Sciatic nerve (tissue), 2 donors: ENCODE measurements around the gene LIN52. TPM values are rescaled to one million over a fixed set of nuclear protein-coding genes. Genes with fewer than 3 reads are reported as not detected.
"Not testable (repeated sequence)": the region's sequence is repeated elsewhere in the genome, so short reads cannot be mapped to it uniquely, and the experiment has no call there.

Experiments used
- ATAC-seq: fragments of 200-7000 bp; cut with Tn5 transposase; one replicate; pipeline ENCODE4 v1.9.1; 2020; ENCODE audit warnings: mild to moderate bottlenecking, moderate library complexity
- DNase-seq: peaks from one replicate; pipeline ENCODE4 v3.0.0-alpha.2; 2020; ENCODE audit warnings: low spot score
- intact Hi-C: fragments of 100-400 bp; cut with DNase I; formaldehyde crosslinking; loops from one replicate; pipeline ENCODE4 v1.14.2; 2022
- total RNA-seq: library from RNA; stranded (reverse); fragmentation: NEBNext Ultra II Directional; extraction: Animal tissue kit (Norgen Biotek cat#: 25700); gene quantifications from one replicate; pipeline ENCODE4 v1.2.1, GENCODE V29; 2021
- donor health status: DM: no; HTN: no; CAD: no.
- donor health status: DM: no; HTN: no; CAD: no.

LIN52 gene
- total RNA-seq, 1 donor from 2014 or later = 8.5 TPM

DNA sequence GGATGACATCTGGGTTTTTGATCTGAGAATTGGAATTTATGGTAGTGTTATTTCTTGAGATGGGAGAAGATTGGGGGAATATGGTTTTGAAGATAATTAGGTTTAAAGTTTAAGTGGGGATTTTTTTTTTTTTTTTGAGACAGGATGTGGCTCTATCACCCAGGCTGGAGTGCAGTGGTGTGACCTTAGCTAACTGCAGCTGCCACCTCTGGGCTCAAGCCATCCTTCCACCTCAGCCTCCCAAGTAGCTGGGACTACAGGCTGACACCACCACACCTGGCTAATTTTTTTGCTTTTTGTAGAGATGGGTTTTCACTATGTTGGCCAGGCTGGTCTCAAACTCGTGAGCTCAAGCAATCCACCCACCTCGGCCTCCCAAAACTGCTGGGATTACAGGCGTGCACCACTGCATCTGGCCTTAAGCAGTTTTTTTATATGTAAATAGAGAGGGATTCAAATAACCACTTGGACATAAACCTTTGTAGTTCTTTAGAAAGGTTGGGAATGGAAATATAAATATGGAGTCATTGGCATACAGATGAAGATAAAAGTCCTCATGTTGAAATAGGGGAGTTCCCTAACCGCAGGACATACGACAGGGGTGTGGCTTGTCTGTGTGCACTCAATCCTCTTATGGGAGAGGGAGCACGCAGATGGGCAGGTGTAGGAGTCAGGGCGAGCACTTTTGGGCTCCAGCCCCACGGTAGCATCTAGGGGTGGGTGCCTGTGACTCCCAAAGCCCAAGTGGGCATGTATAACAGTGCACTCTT lies 4.7 kb downstream of the LIN52 start:
- intact Hi-C loops = no loop called here
- DNase-seq (no peak), ATAC-seq (no peak)

DNA sequence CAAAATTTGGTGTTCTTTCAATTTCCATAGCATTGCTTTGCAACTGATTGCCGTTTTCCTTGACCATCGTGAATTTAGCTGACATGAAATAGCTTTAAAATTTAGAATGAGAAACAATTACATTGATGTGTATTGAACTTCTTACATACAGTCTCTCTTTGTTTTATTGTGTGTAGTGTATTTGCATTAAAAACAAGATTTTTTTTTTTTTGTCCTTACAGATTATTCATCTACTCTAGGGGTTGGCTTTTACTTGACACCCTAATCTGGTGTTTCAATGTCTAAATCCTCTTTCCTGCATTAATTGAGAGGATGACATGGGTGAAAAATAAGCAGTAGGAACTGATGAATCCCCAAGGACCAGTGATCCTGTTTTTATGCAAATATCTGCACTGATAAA lies 20.6 kb downstream of the LIN52 start:
- no peak for ATAC-seq
- DNase-seq = no peak
- intact Hi-C loops = no loop called here

DNA sequence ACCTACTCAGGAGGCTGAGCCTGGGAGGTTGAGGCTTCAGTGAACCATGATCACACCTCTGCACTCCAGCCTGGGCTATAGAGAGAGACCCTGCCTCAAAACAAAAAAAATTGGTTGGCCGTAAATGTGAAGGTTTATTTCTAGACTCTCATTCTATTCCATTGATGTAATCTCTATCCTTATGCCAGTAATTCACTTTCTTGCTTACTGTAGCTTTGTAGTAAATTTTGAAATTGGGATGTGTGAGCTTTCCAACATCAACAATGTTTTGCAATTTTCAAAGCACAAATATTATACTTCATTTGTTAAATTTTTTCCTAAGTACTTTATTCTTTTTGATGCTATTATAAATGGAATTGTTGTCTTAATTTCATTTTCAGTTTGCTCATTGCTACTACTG lies 24.6 kb downstream of the LIN52 start:
- intact Hi-C loops = no loop called here
- DNase-seq (no peak), ATAC-seq (peak; percentile 76)

DNA sequence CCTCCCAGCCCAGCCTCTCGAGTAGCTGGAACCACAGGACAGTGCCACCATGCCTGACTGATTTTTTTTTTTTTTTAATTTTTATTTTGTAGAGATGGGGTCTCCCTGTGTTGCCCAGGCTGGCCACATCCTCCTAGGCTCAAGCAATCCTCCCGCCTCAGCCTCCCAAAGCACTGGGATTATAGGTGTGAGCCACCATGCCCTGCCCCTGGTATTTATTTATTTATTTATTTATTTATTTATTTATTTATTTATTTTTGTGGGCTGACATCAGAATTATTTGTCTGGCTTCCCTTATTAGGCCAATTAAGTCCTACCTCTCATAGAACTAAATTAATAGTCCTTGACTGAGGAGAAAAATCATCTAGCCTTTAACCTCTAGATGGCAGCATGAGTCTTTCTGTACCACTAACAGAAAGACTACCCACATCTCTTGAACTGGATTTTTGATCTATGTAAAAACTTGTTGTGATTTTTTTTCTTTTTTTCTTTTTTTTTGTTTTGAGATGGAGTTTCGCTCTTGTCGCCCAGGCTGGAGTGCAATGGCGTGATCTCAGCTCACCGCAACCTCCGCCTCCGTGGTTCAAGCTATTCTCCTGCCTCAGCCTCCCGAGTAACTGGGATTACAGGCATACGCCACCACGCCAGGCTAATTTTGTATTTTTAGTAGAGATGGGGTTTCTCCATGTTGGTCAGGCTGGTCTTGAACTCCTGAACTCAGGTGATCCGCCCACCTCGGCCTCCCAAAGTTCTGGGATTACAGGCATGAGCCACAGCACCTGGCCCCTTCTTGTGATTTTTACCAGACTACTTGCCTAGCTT lies 26.9 kb downstream of the LIN52 start:
- intact Hi-C loops = loop anchor here (2.0 to 10.0 kb wide), 2 partner anchors 63 to 143 kb away; no protein-coding TSS in a partner anchor
- peak; percentile 70 for ATAC-seq
- DNase-seq = not testable (repeated sequence)

DNA sequence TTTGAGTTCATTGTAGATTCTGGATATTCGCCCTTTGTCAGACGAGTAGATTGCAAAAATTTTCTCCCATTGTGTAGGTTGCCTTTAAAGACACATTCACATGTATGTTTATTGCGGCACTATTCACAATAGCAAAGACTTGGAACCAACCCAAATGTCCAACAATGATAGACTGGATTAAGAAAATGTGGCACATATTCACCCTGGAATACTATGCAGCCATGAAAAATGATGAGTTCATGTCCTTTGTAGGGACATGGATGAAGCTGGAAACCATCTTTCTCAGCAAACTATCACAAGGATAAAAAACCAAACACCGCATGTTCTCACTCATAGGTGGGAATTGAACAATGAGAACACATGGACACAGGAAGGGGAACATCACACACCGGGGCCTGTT lies 40.7 kb downstream of the LIN52 start:
- ATAC-seq, intact Hi-C loops, DNase-seq: not testable (repeated sequence)

DNA sequence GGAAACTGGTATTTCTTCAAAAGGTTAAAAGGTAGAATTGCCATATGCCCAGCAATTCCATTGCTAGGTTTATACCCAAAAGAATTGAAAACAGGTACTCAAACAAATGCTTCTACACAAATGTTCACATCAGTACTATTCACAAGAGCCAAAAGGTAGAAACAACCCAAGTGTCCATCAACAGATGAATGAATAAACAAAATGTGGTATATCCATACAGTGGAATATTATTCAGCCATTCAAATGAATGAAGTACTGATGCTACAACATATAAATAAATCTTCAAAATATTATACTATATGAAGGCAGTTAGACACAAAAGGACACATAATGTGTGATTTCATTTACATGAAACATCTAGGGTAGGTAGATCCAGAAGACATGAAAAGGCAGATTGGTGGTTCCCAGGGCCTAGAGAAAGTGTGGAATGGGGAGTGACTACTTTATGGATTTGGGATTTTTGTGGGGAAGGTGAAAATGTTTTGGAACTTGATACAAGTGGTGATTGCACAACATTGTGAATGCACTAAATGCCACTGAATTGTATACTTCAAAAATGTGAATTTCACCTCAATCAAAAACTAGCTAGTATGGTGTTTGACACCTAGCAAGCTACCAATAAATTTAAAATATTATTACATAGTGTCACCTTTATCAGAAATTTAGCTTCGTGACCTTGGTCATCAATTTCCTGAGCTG lies 41.7 kb downstream of the LIN52 start:
- ATAC-seq (no peak), DNase-seq (no peak)
- intact Hi-C loops = no loop called here

DNA sequence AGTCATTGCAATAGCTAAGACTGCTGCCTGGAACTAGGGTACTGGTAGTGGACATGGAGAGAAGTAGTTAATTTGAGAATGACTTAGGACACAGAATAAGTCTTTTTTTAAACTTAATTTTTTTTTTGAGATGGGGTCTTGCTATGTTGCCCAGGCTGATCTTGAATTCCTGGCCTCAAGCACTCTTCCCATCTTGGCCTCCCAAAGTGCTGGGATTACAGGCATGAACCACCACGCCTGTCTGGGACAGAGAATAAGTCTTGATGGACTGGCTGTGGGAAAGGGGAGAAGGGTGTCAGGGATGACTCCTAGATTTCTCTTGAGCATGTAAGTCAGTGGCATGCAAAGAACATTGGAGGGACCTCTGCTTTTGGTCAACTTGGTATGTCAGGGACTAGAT lies 42.9 kb downstream of the LIN52 start:
- DNase-seq (no peak), ATAC-seq (no peak)
- intact Hi-C loops = no loop called here

DNA sequence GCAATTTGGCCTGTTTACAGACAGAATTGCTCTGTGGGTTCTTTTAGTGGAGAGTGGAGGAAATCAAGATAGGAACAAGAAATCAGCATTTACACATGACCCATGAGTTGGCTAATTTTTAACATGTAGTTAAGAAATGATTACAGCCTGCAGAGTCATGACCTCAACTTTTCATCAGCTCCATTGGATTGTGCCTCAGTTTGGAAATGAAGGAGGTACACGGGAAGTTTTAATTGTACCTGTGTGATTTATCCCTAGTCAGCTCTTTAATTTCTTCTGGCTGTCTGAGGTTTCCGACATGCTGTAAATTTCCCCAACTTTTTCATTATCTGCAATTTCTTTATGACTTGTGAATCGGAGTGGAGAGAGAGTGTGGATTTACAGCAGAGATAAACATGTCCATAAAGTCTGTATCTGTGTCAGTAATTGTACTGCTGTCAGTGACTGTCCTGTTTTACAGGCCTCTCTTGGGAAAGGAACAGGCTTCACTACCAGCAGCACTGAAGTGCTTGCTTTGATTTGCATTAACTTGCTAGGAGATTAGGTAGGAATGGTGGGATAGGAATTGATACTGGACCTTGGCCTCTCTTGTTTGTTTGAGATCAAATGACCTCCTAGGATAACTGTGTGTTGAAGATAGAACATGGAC lies 49.2 kb downstream of the LIN52 start:
- intact Hi-C loops = no loop called here
- ATAC-seq (no peak), DNase-seq (no peak)

DNA sequence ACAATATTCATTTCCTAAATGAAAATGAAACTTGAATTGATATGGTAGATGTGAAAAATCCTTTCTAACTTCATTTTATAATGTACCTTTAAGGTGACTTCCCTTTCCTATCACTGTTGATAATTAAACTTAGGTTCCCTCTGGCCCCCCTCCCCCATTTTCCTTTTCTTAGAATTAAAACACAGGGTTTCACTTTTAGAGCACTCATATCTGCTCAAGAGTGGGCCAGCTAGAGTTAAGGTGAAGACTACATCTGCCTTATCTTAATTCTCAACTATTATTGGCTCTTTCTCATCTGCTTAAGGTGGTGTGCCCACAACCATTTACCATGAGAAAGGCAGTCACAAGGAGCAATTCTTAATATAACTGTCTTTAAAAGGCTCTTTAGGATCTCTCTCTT lies 49.7 kb downstream of the LIN52 start:
- intact Hi-C loops = no loop called here
- ATAC-seq = no peak

DNA sequence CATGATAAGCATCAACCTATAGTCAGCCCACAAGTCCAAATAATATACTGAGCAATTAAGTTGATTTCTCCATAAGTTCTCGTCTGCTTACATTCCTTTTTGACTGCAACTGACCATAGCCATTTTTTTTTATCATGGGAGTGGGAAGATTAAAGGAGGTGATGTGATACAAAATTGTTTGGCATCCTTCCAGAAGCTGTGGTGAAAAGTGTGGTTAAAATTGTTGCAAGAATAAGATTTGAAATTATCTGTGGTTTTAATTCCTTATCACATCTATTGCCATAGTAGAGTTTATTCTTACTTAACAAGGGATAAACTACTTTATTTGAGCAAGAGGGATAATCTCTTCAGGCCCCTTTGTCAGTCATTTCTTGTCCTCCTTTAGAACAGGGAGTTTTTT lies 50.7 kb downstream of the LIN52 start:
- no peak for DNase-seq
- no peak for ATAC-seq
- intact Hi-C loops = no loop called here

More for the DNA sequence above, 49.7 kb downstream of the LIN52 start:
- no peak for DNase-seq

DNA sequence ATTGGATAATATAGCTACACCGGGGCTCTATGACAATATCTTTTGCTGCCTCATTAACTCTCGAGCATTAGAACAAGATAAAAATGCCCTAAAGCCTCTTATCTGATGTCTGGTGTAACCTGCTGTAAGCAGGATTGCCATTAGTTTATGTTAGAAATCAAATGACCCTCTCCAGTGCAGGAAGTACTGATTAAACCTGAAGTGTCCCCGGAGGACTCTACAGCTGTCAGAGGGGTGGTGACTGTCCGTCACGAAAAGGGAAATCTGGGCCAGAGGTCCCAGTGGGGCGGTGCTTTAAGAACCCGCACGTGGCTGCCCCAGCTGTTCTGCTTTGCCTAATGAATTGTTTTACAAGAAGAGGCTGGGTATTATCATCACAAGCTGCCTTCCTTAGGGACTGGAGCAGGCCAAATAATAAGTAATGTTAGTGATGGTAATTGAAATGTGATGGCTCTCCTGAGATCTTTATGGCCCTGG lies 55.7 kb downstream of the LIN52 start:
- ATAC-seq = peak; percentile 90
- peak; percentile 71 for DNase-seq
- intact Hi-C loops = no loop called here

DNA sequence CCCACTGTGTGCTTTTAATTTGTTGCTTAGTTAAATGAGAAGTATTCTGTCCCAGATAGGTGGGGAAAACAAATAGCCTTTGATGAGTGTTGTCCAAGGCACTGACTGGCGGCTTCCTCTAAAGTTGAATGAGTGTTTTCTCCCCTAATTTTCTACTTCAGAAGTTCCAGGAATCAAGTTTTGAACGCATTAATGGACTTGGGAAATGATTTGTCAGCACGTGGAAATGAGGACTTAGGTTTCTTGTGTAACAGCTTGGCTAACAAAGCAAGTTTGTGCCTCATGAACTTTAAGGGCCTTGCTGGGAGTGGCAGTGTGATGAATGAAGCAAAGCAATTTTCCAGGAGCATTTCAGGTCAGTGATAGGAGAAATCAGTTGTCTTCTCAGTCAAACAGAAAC lies 56.9 kb downstream of the LIN52 start:
- intact Hi-C loops = no loop called here
- no peak for DNase-seq
- peak; percentile 89 for ATAC-seq

DNA sequence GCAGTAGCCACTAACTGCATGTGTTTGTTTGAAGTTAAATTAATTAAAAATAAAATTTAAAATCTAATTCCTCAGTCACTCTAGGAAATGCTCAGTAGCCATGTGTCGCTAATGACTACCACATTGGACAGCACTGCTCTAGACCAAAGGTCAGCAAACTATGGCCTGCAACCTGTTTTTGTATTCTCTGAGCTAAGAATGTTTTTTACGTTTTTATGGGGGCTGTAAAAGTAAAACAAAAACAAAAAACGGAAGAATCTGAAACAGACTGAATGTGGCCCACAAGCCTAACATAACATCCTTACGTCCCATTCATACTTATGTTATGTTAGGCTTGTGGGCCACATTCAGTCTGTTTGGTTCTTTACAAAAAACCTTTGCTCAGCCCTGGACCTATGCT lies 57.8 kb downstream of the LIN52 start:
- ATAC-seq = no peak
- DNase-seq = no peak

DNA sequence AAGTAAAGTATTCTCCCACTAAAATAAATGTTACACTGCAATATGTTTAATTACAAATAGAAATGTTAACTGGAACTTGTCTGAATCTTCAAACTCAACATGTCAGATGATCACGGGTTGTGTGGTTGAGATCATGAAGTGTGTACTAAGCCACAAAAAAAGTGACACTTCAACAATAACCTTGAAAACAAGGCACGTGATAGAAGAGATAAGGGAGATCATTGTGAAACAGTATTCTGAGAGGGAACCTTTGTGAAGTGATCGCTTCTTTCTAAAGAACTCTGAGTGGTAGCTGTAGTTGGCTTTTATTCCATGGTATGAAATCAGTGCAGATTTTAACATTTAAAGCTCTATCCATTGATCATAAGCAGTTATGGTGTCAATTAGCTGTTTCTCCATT lies 60.0 kb downstream of the LIN52 start:
- DNase-seq (no peak), ATAC-seq (no peak)
- intact Hi-C loops = no loop called here

More for the DNA sequence above, 57.8 kb downstream of the LIN52 start:
- intact Hi-C loops = no loop called here

DNA sequence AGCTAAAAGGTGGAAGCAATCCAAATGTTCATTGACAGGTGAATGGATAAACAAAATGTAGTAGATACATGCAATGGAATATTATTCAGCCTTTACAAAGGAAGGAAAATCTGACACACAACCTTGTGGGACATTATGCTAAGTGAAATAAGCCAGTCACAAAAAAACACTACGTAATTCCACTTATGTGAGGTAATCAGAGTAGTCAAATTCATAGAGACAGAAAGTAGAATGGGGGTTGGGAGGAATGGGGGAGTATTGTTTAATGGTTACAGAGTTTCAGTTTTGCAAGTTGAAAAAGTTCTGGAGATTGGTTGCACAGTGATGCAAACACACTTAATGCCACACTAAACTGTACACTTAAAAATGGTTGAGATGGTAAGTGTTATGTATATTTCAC lies 62.8 kb downstream of the LIN52 start:
- DNase-seq = no peak

DNA sequence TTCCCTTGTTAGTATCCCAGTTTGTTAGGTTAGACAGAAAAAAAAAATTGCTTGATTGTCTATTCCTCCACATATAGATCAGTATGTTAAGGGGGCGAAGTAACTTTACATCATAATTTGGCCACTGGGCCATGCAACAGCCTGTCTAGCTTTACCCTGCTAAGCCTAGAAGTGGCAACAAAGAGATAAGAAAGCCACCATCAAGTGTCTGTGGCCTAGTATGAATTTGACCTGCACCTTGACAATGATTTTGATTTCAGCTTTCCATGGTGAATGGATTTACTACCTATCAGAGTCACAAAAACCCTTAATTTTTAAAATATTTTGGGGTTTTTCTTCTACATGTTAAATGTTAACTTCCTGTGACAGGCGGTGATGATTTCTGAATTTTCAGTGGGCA lies 63.9 kb downstream of the LIN52 start:
- DNase-seq = no peak
- ATAC-seq = no peak
- intact Hi-C loops = no loop called here

More for the DNA sequence above, 62.8 kb downstream of the LIN52 start:
- no peak for ATAC-seq
- intact Hi-C loops = no loop called here

DNA sequence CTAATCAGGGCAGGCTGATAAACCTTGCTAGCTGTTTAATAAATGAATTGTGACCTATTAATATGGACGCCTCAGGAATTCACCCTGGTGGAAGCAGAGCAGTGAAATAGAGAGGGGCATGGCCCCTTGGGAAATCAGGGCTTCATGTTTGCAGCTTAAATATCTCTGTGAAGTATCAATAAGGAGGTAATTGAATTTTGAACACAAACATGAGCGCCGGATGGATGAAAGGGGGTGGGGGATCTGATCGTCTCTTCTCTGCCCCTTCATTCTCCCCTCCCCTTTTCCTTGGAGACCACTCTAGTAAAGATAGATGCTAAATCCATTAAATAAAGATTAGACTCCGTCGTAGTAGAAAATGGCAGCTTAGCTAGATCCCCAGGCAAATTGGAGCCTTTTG lies 70.5 kb downstream of the LIN52 start:
- intact Hi-C loops = no loop called here
- DNase-seq (no peak), ATAC-seq (no peak)

DNA sequence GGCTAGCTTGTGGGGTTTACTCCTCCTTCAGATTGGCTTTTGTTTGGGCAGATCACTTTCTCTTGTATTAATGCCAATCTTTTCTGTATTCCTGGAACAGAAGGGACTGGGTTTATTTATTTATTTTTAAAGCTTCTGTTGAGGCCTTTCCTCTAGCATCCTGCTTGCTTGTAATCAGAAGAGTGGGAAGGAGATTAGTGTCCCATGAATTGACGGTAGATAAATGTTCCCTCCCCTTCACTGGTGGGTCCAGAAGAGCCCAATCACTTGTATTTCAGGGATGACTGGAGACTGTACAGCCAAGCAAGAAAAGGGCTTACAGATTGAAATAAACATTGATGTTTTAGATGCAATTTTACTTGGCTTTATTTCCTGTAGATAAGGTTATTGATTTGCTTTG lies 71.0 kb downstream of the LIN52 start:
- no peak for DNase-seq
- intact Hi-C loops = no loop called here
- ATAC-seq = no peak

DNA sequence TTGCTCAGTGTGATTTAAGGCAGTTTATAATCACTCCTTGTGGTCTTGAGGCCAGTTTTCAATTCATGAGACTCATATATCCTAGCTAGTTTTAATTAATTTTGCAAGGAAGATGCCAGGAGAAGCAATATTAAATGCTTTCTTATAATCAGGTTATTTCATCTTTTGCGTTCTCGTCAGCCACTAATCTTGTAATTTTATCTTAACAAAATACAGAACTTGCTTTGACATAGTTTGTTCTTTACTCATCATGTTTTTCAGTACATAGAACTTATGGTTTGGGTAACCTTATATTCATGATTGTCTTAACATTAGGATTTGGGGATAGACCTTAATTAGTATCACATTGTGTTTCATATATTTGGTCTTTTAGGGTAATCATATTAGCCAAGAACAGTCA lies 76.0 kb downstream of the LIN52 start:
- DNase-seq (no peak), ATAC-seq (no peak)
- intact Hi-C loops = no loop called here
